ENCODE measurements around the gene SNAP29. TPM values are rescaled to one million over a fixed set of nuclear protein-coding genes. Genes with fewer than 3 reads are reported as not detected.
"Not testable (repeated sequence)": the region's sequence is repeated elsewhere in the genome, so short reads cannot be mapped to it uniquely, and the experiment has no call there.

Gene SNAP29
- total RNA-seq, 1 experiment from 2014 or later: 35.9 TPM

- CTCF ChIA-PET: no interaction called here
- Mint-ChIP-seq H3K4me1 (ENCODE audit: low read depth, unreplicated experiment) (no peaks in the 10 kb centered on the region), H3K36me3 (ENCODE audit: insufficient read depth, unreplicated experiment) (peaks cover 14% of the 10 kb centered on the region), H3K9me3 (ENCODE audit: low read depth, unreplicated experiment) (no peaks in the 10 kb centered on the region), H3K27ac (ENCODE audit: unreplicated experiment) (no peak overlapping the region), H3K27me3 (ENCODE audit: unreplicated experiment) (no peaks in the 10 kb centered on the region), H3K4me3 (ENCODE audit: low read depth, unreplicated experiment) (no peak overlapping the region)
- intact Hi-C loops (cut with micrococcal nuclease; ENCODE audit: unreplicated experiment): no loop called here
- no peak for DNase-seq
- BruUV-seq (replicated peaks): no TSS peak
- TF ChIP-seq CTCF (IDR thresholded peaks at IDR 0.05; ENCODE audit: unreplicated experiment): no peak
Observed at GRCh38 chr22:20833225-20833665, 25.6 kb upstream of the SNAP29 start.

- Mint-ChIP-seq H3K36me3 (ENCODE audit: insufficient read depth, unreplicated experiment) (peaks cover 14% of the 10 kb centered on the region), H3K4me1 (ENCODE audit: low read depth, unreplicated experiment) (no peaks in the 10 kb centered on the region), H3K9me3 (ENCODE audit: low read depth, unreplicated experiment) (no peaks in the 10 kb centered on the region), H3K27me3 (ENCODE audit: unreplicated experiment) (no peaks in the 10 kb centered on the region), H3K4me3 (ENCODE audit: low read depth, unreplicated experiment) (no peak overlapping the region), H3K27ac (ENCODE audit: unreplicated experiment) (no peak overlapping the region)
- CTCF ChIA-PET: no interaction called here
- no TSS peak for BruUV-seq (replicated peaks)
- DNase-seq: no peak
- TF ChIP-seq CTCF (IDR thresholded peaks at IDR 0.05; ENCODE audit: unreplicated experiment): no peak
- intact Hi-C loops (cut with micrococcal nuclease; ENCODE audit: unreplicated experiment): no loop called here
Observed at GRCh38 chr22:20834206-20834605, 24.6 kb upstream of the SNAP29 start.

GRCh38 chr22:20834725-20835124 is 24.1 kb upstream of the SNAP29 start:
- H3K27me3 Mint-ChIP-seq (ENCODE audit: unreplicated experiment): no peaks in the 10 kb centered on the region
- BruUV-seq (replicated peaks): no TSS peak
- no peak overlapping the region for H3K4me3 Mint-ChIP-seq (ENCODE audit: low read depth, unreplicated experiment)
- TF ChIP-seq CTCF (IDR thresholded peaks at IDR 0.05; ENCODE audit: unreplicated experiment): no peak
- no peak for DNase-seq
- H3K36me3 Mint-ChIP-seq (ENCODE audit: insufficient read depth, unreplicated experiment): peaks cover 14% of the 10 kb centered on the region
- CTCF ChIA-PET: interaction anchor here (0.7 kb wide), 1 partner anchor 33 kb away, joined by 3 read pairs; no protein-coding TSS in a partner anchor
- intact Hi-C loops (cut with micrococcal nuclease; ENCODE audit: unreplicated experiment): no loop called here
- no peaks in the 10 kb centered on the region for H3K9me3 Mint-ChIP-seq (ENCODE audit: low read depth, unreplicated experiment)
- no peak overlapping the region for H3K27ac Mint-ChIP-seq (ENCODE audit: unreplicated experiment)
- peaks cover under 1% of the 10 kb centered on the region for H3K4me1 Mint-ChIP-seq (ENCODE audit: low read depth, unreplicated experiment)

GRCh38 chr22:20836987-20837823 is 21.6 kb upstream of the SNAP29 start:
- intact Hi-C loops (cut with micrococcal nuclease; ENCODE audit: unreplicated experiment): no loop called here
- Mint-ChIP-seq H3K27ac (ENCODE audit: unreplicated experiment) (no peak overlapping the region), H3K4me3 (ENCODE audit: low read depth, unreplicated experiment) (no peak overlapping the region), H3K4me1 (ENCODE audit: low read depth, unreplicated experiment) (peaks cover 21% of the 10 kb centered on the region), H3K9me3 (ENCODE audit: low read depth, unreplicated experiment) (no peaks in the 10 kb centered on the region), H3K36me3 (ENCODE audit: insufficient read depth, unreplicated experiment) (peaks cover 9% of the 10 kb centered on the region), H3K27me3 (ENCODE audit: unreplicated experiment) (no peaks in the 10 kb centered on the region)
- CTCF ChIA-PET: no interaction called here
- TF ChIP-seq CTCF (IDR thresholded peaks at IDR 0.05; ENCODE audit: unreplicated experiment): no peak
- BruUV-seq (replicated peaks): no TSS peak
- no peak for DNase-seq

- H3K27me3 Mint-ChIP-seq (ENCODE audit: unreplicated experiment); H3K36me3 Mint-ChIP-seq (ENCODE audit: insufficient read depth, unreplicated experiment); intact Hi-C loops (cut with micrococcal nuclease; ENCODE audit: unreplicated experiment); BruUV-seq (replicated peaks); CTCF ChIA-PET; H3K27ac Mint-ChIP-seq (ENCODE audit: unreplicated experiment); H3K4me3 Mint-ChIP-seq (ENCODE audit: low read depth, unreplicated experiment); H3K9me3 Mint-ChIP-seq (ENCODE audit: low read depth, unreplicated experiment); DNase-seq: not testable (repeated sequence)
- H3K4me1 Mint-ChIP-seq (ENCODE audit: low read depth, unreplicated experiment): peaks cover 35% of the 10 kb centered on the region
Observed at GRCh38 chr22:20839354-20839753, 19.5 kb upstream of the SNAP29 start.
